SK-N-SH treated with all-trans-retinoic acid at 6 μM for 48 hours (cell line): ENCODE measurements around the gene SOX30.

Experiments
- BACH2 ChIP-seq: fragments of 250-450 bp; sonication (Bioruptor Pico); IDR thresholded peaks from 2 replicates; pipeline ENCODE4 v1.9.0; 2021; ENCODE audit warnings: mild to moderate bottlenecking, borderline replicate concordance
- CSDC2 ChIP-seq: fragments of 250-450 bp; sonication (Bioruptor Pico); IDR thresholded peaks from 2 replicates; pipeline ENCODE4 v1.5.0; 2020; ENCODE audit warnings: mild to moderate bottlenecking, moderate library complexity
- OSR1 ChIP-seq: fragments of 250-450 bp; sonication (Bioruptor Pico); IDR thresholded peaks from 2 replicates; pipeline ENCODE4 v1.8.0; 2022; ENCODE audit warnings: moderate library complexity, mild to moderate bottlenecking, inconsistent platforms
- POU6F1 ChIP-seq: fragments of 250-450 bp; sonication (Bioruptor Pico); IDR thresholded peaks from 2 replicates; pipeline ENCODE4 v1.8.0; 2021; ENCODE audit warnings: low read depth, mild to moderate bottlenecking, moderate library complexity, borderline replicate concordance
- PPARA ChIP-seq: fragments of 250-450 bp; sonication (Bioruptor Pico); IDR thresholded peaks from 2 replicates; pipeline ENCODE4 v1.5.0; 2020; ENCODE audit warnings: mild to moderate bottlenecking, borderline replicate concordance
- RARB ChIP-seq: fragments of 250-450 bp; sonication (Bioruptor Pico); IDR thresholded peaks from 2 replicates; pipeline ENCODE4 v1.8.0; 2021; ENCODE audit warnings: mild to moderate bottlenecking, moderate library complexity
- TOX ChIP-seq: fragments of 250-450 bp; sonication (Bioruptor Pico); IDR thresholded peaks from 2 replicates; pipeline ENCODE4 v1.8.0; 2021; ENCODE audit warnings: mild to moderate bottlenecking, moderate library complexity, borderline replicate concordance
- ZC3H10 ChIP-seq: fragments of 250-450 bp; sonication (Bioruptor Pico); IDR thresholded peaks from 2 replicates; pipeline ENCODE4 v1.5.1; 2021; ENCODE audit warnings: mild to moderate bottlenecking, moderate library complexity
- ZFP3 ChIP-seq: fragments of 250-450 bp; sonication (Bioruptor Pico); IDR thresholded peaks from 2 replicates; pipeline ENCODE4 v1.5.0; 2020; ENCODE audit warnings: mild to moderate bottlenecking, moderate library complexity
- ZNF8 ChIP-seq: fragments of 450-650 bp; formaldehyde crosslinking; IDR thresholded peaks from 2 replicates; pipeline ENCODE4 v1.5.0; 2020; ENCODE audit warnings: mild to moderate bottlenecking, moderate library complexity
- TF ChIP-seq, protein P1 (sequence below): fragments of 250-450 bp; sonication (Bioruptor Pico); IDR thresholded peaks from 2 replicates; pipeline ENCODE4 v1.5.0; 2020; ENCODE audit warnings: mild to moderate bottlenecking, moderate library complexity

DNA sequence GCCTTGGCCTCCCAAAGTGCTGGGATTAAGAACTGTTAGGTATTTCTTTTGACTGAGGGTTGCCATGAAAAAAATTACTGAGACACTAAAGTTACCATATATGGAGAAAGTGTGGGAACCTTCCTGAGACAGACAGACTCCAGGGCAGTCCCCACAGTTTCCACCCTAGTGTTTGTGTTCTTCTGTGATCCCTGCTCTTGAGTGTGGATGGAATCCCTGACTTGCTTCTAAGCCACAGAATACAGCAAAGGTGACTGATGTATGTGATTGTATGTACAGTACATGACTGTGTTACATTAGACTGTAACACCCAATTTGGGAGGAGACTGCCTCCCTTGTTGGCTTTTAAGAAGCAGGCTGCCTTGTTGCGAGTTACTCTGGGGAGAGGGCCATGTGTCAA, 52.0 kb downstream of the SOX30 start:
- no peak for TF ChIP-seq ZC3H10 (CRISPR knock-in tag)
- no peak for TF ChIP-seq PPARA
- no peak for TF ChIP-seq OSR1
- no peak for TF ChIP-seq TOX (CRISPR knock-in tag)
- no peak for TF ChIP-seq POU6F1 (CRISPR knock-in tag)
- TF ChIP-seq ZNF8 (CRISPR knock-in tag) = no peak
- TF ChIP-seq ZFP3 (CRISPR knock-in tag) = no peak
- TF ChIP-seq, protein P1, sequence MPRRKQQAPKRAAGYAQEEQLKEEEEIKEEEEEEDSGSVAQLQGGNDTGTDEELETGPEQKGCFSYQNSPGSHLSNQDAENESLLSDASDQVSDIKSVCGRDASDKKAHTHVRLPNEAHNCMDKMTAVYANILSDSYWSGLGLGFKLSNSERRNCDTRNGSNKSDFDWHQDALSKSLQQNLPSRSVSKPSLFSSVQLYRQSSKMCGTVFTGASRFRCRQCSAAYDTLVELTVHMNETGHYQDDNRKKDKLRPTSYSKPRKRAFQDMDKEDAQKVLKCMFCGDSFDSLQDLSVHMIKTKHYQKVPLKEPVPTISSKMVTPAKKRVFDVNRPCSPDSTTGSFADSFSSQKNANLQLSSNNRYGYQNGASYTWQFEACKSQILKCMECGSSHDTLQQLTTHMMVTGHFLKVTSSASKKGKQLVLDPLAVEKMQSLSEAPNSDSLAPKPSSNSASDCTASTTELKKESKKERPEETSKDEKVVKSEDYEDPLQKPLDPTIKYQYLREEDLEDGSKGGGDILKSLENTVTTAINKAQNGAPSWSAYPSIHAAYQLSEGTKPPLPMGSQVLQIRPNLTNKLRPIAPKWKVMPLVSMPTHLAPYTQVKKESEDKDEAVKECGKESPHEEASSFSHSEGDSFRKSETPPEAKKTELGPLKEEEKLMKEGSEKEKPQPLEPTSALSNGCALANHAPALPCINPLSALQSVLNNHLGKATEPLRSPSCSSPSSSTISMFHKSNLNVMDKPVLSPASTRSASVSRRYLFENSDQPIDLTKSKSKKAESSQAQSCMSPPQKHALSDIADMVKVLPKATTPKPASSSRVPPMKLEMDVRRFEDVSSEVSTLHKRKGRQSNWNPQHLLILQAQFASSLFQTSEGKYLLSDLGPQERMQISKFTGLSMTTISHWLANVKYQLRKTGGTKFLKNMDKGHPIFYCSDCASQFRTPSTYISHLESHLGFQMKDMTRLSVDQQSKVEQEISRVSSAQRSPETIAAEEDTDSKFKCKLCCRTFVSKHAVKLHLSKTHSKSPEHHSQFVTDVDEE (CRISPR knock-in tag) = no peak
- no peak for TF ChIP-seq RARB (CRISPR knock-in tag)
- TF ChIP-seq BACH2 (CRISPR knock-in tag) = no peak
- TF ChIP-seq CSDC2 (CRISPR knock-in tag) = no peak
